Panc1 (cell line): ENCODE data around the gene LMAN1L.

Source experiments
- POLR2AphosphoS5 ChIP-seq: IDR thresholded peaks from 2 replicates; pipeline ENCODE4 v1.6.1; 2012; ENCODE audit warnings: mild to moderate bottlenecking, low read depth, low read length, moderate library complexity
- TCF7L2 ChIP-seq: IDR thresholded peaks from 2 replicates; pipeline ENCODE4 v1.6.1; 2011; ENCODE audit warnings: mild to moderate bottlenecking, low read depth, low read length, inconsistent platforms
- TF ChIP-seq, protein P1 (sequence below): fragments of 450-650 bp; IDR thresholded peaks from 2 replicates; pipeline ENCODE4 v1.5.1; 2017; ENCODE audit warnings: mild to moderate bottlenecking
- TF ChIP-seq, protein P2 (sequence below), 2 experiments: IDR thresholded peaks; 2 replicates each; pipeline ENCODE4 v1.6.1; 2011 to 2012; ENCODE audit warnings: low read depth in 2 of 2, control low read depth in 1 of 2, low read length in 1 of 2, mild to moderate bottlenecking in 1 of 2, moderate library complexity in 1 of 2; ENCODE audit not compliant: insufficient read depth in 1 of 2

GRCh38 chr15:74840851-74841775 lies 28.5 kb downstream of the LMAN1L start:
- TF ChIP-seq, protein P1, sequence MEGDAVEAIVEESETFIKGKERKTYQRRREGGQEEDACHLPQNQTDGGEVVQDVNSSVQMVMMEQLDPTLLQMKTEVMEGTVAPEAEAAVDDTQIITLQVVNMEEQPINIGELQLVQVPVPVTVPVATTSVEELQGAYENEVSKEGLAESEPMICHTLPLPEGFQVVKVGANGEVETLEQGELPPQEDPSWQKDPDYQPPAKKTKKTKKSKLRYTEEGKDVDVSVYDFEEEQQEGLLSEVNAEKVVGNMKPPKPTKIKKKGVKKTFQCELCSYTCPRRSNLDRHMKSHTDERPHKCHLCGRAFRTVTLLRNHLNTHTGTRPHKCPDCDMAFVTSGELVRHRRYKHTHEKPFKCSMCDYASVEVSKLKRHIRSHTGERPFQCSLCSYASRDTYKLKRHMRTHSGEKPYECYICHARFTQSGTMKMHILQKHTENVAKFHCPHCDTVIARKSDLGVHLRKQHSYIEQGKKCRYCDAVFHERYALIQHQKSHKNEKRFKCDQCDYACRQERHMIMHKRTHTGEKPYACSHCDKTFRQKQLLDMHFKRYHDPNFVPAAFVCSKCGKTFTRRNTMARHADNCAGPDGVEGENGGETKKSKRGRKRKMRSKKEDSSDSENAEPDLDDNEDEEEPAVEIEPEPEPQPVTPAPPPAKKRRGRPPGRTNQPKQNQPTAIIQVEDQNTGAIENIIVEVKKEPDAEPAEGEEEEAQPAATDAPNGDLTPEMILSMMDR = no peak
- TF ChIP-seq, protein P2, sequence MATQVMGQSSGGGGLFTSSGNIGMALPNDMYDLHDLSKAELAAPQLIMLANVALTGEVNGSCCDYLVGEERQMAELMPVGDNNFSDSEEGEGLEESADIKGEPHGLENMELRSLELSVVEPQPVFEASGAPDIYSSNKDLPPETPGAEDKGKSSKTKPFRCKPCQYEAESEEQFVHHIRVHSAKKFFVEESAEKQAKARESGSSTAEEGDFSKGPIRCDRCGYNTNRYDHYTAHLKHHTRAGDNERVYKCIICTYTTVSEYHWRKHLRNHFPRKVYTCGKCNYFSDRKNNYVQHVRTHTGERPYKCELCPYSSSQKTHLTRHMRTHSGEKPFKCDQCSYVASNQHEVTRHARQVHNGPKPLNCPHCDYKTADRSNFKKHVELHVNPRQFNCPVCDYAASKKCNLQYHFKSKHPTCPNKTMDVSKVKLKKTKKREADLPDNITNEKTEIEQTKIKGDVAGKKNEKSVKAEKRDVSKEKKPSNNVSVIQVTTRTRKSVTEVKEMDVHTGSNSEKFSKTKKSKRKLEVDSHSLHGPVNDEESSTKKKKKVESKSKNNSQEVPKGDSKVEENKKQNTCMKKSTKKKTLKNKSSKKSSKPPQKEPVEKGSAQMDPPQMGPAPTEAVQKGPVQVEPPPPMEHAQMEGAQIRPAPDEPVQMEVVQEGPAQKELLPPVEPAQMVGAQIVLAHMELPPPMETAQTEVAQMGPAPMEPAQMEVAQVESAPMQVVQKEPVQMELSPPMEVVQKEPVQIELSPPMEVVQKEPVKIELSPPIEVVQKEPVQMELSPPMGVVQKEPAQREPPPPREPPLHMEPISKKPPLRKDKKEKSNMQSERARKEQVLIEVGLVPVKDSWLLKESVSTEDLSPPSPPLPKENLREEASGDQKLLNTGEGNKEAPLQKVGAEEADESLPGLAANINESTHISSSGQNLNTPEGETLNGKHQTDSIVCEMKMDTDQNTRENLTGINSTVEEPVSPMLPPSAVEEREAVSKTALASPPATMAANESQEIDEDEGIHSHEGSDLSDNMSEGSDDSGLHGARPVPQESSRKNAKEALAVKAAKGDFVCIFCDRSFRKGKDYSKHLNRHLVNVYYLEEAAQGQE (IDR thresholded peaks at IDR 0.05; ENCODE audit: insufficient read depth in 1 of 2, low read depth in 2 of 2, low read length in 1 of 2) = no peak
- no peak for TF ChIP-seq TCF7L2
- no peak for TF ChIP-seq POLR2AphosphoS5
